H1 (cell line): ENCODE measurements around the gene TCF7L1. TPM values are rescaled to one million over a fixed set of nuclear protein-coding genes. Genes with fewer than 3 reads are reported as not detected.

Experiments used
- CTCF ChIA-PET: fragments of 300-600 bp; sonication (Branson Sonifier 250); formaldehyde crosslinking; loops from one replicate; lab custom pipeline; 2021; ENCODE audit not compliant: partially characterized antibody; lab: Charles Lee
- POLR2A ChIA-PET: fragments of 300-600 bp; sonication (Branson Sonifier 250); formaldehyde crosslinking; loops from one replicate; lab custom pipeline; 2021; ENCODE audit warnings: inconsistent platforms; ENCODE audit not compliant: partially characterized antibody; lab: Charles Lee
- DNase-seq, 2 experiments: peaks; one replicate each; pipeline versions ENCODE4 v3.0.0 to v3.0.0-alpha.2; 2010 to 2022; ENCODE audit warnings: low spot score in 2 of 2, low read depth in 1 of 2, mixed read lengths in 1 of 2
- FAIRE-seq: peaks from 2 replicates; lab custom pipeline; 2011; peaks lifted over from hg19 to GRCh38; lab: Jason Lieb, UNC
- H2AFZ ChIP-seq: 2 replicates; pipeline ENCODE4 v1.8.1; 2012; ENCODE audit warnings: low read length, inconsistent platforms
- H2AK5ac ChIP-seq: 2 replicates; pipeline ENCODE4 v1.6.1; 2013; ENCODE audit warnings: low read depth, low read length
- H2BK120ac ChIP-seq: replicated peaks from 2 replicates; pipeline ENCODE3; 2013; ENCODE audit warnings: low read depth, low read length, inconsistent platforms
- H2BK12ac ChIP-seq: 2 replicates; pipeline ENCODE4 v1.6.1; 2013; ENCODE audit warnings: low read depth, low read length
- H2BK15ac ChIP-seq: 2 replicates; pipeline ENCODE4 v1.6.1; 2013; ENCODE audit warnings: low read length
- H2BK20ac ChIP-seq: 2 replicates; pipeline ENCODE4 v1.6.1; 2013; ENCODE audit warnings: low read length
- H2BK5ac ChIP-seq: 2 replicates; pipeline ENCODE4 v1.6.1; 2013; ENCODE audit warnings: low read depth, low read length
- H3K14ac ChIP-seq: 2 replicates; pipeline ENCODE4 v1.6.1; 2013; ENCODE audit warnings: inconsistent platforms; ENCODE audit not compliant: insufficient read length
- H3K18ac ChIP-seq: 2 replicates; pipeline ENCODE4 v1.6.1; 2013; ENCODE audit warnings: low read length; ENCODE audit errors: extremely low read depth
- H3K23ac ChIP-seq: 2 replicates; pipeline ENCODE4 v1.6.1; 2013; ENCODE audit warnings: inconsistent platforms; ENCODE audit not compliant: insufficient read length
- H3K23me2 ChIP-seq: 2 replicates; pipeline ENCODE4 v1.6.1; 2013; ENCODE audit warnings: low read depth, low read length
- H3K27ac ChIP-seq: 2 replicates; pipeline ENCODE4 v1.6.1; 2011; ENCODE audit warnings: low read depth, low read length, inconsistent platforms
- H3K27me3 ChIP-seq, 4 experiments: replicated peaks in 1 of 4; 1 replicate in 1 of 4; 2 replicates in 3 of 4; pipeline versions ENCODE4 v1.6.1 to v1.8.1; 2011 to 2013; ENCODE audit warnings: low read length in 3 of 4, mild to moderate bottlenecking in 3 of 4, inconsistent platforms in 2 of 4, mixed read lengths in 2 of 4, moderate library complexity in 1 of 4; ENCODE audit not compliant: control insufficient read depth in 3 of 4, insufficient read depth in 3 of 4; ENCODE audit errors: extremely low read depth in 1 of 4
- H3K36me3 ChIP-seq, 4 experiments: 2 replicates each; pipeline versions ENCODE4 v1.6.1 to v1.8.1; 2011 to 2013; ENCODE audit warnings: mild to moderate bottlenecking in 4 of 4, low read length in 3 of 4, moderate library complexity in 2 of 4, control low read depth in 1 of 4, inconsistent platforms in 1 of 4; ENCODE audit not compliant: insufficient read depth in 4 of 4, control insufficient read depth in 2 of 4
- H3K4ac ChIP-seq: replicated peaks from 2 replicates; pipeline ENCODE3; 2013; ENCODE audit warnings: low read length, low read depth, mixed read lengths, inconsistent platforms; ENCODE audit not compliant: insufficient read length
- H3K4me1 ChIP-seq, 4 experiments: replicated peaks in 1 of 4; 1 replicate in 1 of 4; 2 replicates in 3 of 4; pipeline versions ENCODE4 v1.6.1 to v1.8.1; 2011 to 2013; ENCODE audit warnings: low read length in 3 of 4, inconsistent platforms in 2 of 4, mixed read lengths in 1 of 4; ENCODE audit not compliant: insufficient read depth in 4 of 4, control insufficient read depth in 3 of 4
- H3K4me2 ChIP-seq, 2 experiments: 2 replicates each; pipeline versions ENCODE4 v1.6.1 to v1.8.1; 2011 to 2013; ENCODE audit warnings: low read depth in 2 of 2, low read length in 2 of 2, control low read depth in 1 of 2, inconsistent platforms in 1 of 2, mild to moderate bottlenecking in 1 of 2; ENCODE audit not compliant: insufficient read depth in 1 of 2
- H3K4me3 ChIP-seq, 4 experiments: fragments of 200-600, 300-600 bp in 1 of 4; sonication (generic), shearing (Covaris generic), sonication (Bioruptor Twin) in 1 of 4; 2 replicates each; pipeline versions ENCODE4 v1.5.1 to v1.8.1; 2011 to 2016; ENCODE audit warnings: low read length in 4 of 4, low read depth in 3 of 4, control low read depth in 2 of 4, inconsistent platforms in 2 of 4, mild to moderate bottlenecking in 2 of 4, mixed read lengths in 1 of 4, moderate library complexity in 1 of 4; ENCODE audit not compliant: insufficient read depth in 2 of 4; ENCODE audit errors: extremely low read depth in 1 of 4
- H3K56ac ChIP-seq: replicated peaks from 2 replicates; pipeline ENCODE3; 2013; ENCODE audit warnings: low read depth, mild to moderate bottlenecking, mixed read lengths, low read length, inconsistent platforms; ENCODE audit not compliant: insufficient read length
- H3K79me1 ChIP-seq: 2 replicates; pipeline ENCODE4 v1.6.1; 2013; ENCODE audit warnings: low read depth, low read length, control low read depth
- H3K79me2 ChIP-seq, 2 experiments: 2 replicates each; pipeline versions ENCODE4 v1.6.1 to v1.8.1; 2012 to 2013; ENCODE audit warnings: low read length in 2 of 2, mild to moderate bottlenecking in 2 of 2, inconsistent platforms in 1 of 2; ENCODE audit not compliant: insufficient read depth in 2 of 2, control insufficient read depth in 1 of 2
- H3K9ac ChIP-seq, 4 experiments: replicated peaks in 1 of 4; 1 replicate in 1 of 4; 2 replicates in 3 of 4; pipeline versions ENCODE4 v1.6.1 to v1.8.1; 2011 to 2013; ENCODE audit warnings: low read depth in 3 of 4, low read length in 3 of 4, control low read depth in 2 of 4, mild to moderate bottlenecking in 2 of 4, moderate library complexity in 2 of 4, inconsistent platforms in 1 of 4; ENCODE audit errors: extremely low read depth in 1 of 4
- H3K9me3 ChIP-seq, 2 experiments: 2 replicates each; pipeline versions ENCODE4 v1.6.1 to v1.8.1; 2012 to 2013; ENCODE audit warnings: mild to moderate bottlenecking in 2 of 2, moderate library complexity in 2 of 2, control low read depth in 1 of 2, inconsistent platforms in 1 of 2, low read depth in 1 of 2, low read length in 1 of 2, mixed read lengths in 1 of 2; ENCODE audit not compliant: insufficient read depth in 2 of 2
- H4K20me1 ChIP-seq, 2 experiments: replicated peaks in 1 of 2; 2 replicates each; pipeline versions ENCODE3 to v1.8.1; 2011 to 2013; ENCODE audit warnings: inconsistent platforms in 2 of 2, low read length in 2 of 2, mild to moderate bottlenecking in 1 of 2; ENCODE audit not compliant: insufficient read depth in 2 of 2, control insufficient read depth in 1 of 2
- H4K5ac ChIP-seq: 2 replicates; pipeline ENCODE4 v1.6.1; 2013; ENCODE audit warnings: low read length, low read depth, mixed read lengths, inconsistent platforms; ENCODE audit not compliant: insufficient read length
- H4K8ac ChIP-seq: 2 replicates; pipeline ENCODE4 v1.8.0; 2013; ENCODE audit warnings: mild to moderate bottlenecking, moderate library complexity, low read length, inconsistent platforms; ENCODE audit not compliant: insufficient read depth; ENCODE audit errors: extremely low read depth
- H4K91ac ChIP-seq: replicated peaks from 2 replicates; pipeline ENCODE3; 2013; ENCODE audit warnings: low read length, mixed read lengths, inconsistent platforms; ENCODE audit not compliant: insufficient read length
- ASH2L ChIP-seq: fragments of 200-600, 300-600 bp; sonication (generic); IDR thresholded peaks from one replicate; pipeline ENCODE4 v1.7.1; 2017; ENCODE audit warnings: low read length
- YY1 ChIP-seq: IDR thresholded peaks from 2 replicates; pipeline ENCODE4 v1.6.1; 2011; ENCODE audit warnings: low read depth, mild to moderate bottlenecking, low read length
- WGBS, 2 experiments: shearing (Covaris generic) in 1 of 2; methylation state at CpG; one replicate each; pipeline versions ENCODE4 v1.1.6 to v1.1.7; 2013 to 2015; ENCODE audit warnings: low lambda C conversion rate in 2 of 2, mixed read lengths in 2 of 2, inconsistent platforms in 1 of 2, low coverage in 1 of 2, missing lambda C conversion rate in 1 of 2; ENCODE audit not compliant: insufficient replicate concordance in 2 of 2, insufficient coverage in 1 of 2, insufficient read length in 1 of 2; ENCODE audit errors: extremely low coverage in 1 of 2, missing lambda C conversion rate in 1 of 2; 5-methylcytosine and 5-hydroxymethylcytosine counted together
- polyA plus RNA-seq, 7 experiments: library from polyadenylated mRNA; depleted of rRNA in 3 of 7; stranded (reverse) in 5 of 7; unstranded in 2 of 7; fragments of >200 nt in 5 of 7; fragments of 200-250 nt in 2 of 7; gene quantifications; 1 replicate in 5 of 7; 2 replicates in 1 of 7; 4 replicates in 1 of 7; pipeline versions ENCODE4 v1.2.1 to v1.2.3, GENCODE V29; 2011 to 2013; ENCODE audit warnings: missing spikeins in 2 of 7, mixed read lengths in 2 of 7
- total RNA-seq: library from RNA; stranded (reverse); fragmentation: NEBNext Ultra II Directional; extraction: Animal tissue kit (Norgen Biotek cat#: 25700); gene quantifications from 2 replicates; pipeline ENCODE4 v1.2.1, GENCODE V29; 2021

TCF7L1 gene
- total and polyA plus RNA-seq, 2 of the 8 experiments (the other 6 are each of a cell fraction or from before 2014, with no cell fraction given), result 27.5 to 108 TPM

DNA sequence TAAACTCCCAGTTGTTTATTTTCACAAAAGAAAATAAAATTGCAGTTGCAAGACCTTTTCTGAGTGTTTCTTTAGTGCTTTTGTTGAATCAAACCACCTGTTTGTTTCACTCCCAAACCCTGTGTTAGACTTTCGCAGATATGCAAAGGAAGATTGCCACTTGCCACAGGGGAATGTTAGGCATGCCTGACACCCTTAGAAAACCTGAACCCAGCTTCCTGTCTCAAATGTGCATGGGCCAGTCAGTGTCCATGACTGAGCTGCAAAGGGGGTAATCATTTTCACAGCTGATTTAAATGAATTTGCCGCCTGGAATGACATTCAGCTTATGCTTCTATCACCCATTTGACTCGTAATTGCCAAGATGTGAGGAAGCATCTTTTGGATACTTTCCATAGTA lies 177.1 kb downstream of the TCF7L1 start:
- Histone ChIP-seq H2BK20ac (no peak overlapping the region), H3K27ac (no peak overlapping the region), H3K4me1 (peaks cover 0 to 8% (median 2%) of the 10 kb centered on the region in 4 experiments; a peak in 5 of 7 replicates), H3K36me3 (peaks cover 14 to 50% (median 30%) of the 10 kb centered on the region in 4 experiments), H2BK12ac (no peak overlapping the region), H3K9me3 (no peaks in the 10 kb centered on the region), H3K23me2 (no peaks in the 10 kb centered on the region), H3K18ac (no peak overlapping the region), H3K9ac (no peak overlapping the region), H3K14ac (no peak overlapping the region), H3K27me3 (no peaks in the 10 kb centered on the region), H3K79me1 (peaks cover 3% of the 10 kb centered on the region; the same call in 1 of the 2 replicates), H4K20me1 (peaks cover 0 to 4% of the 10 kb centered on the region in 2 experiments), H3K56ac (no peak overlapping the region), H3K4me2 (no peak overlapping the region), H2BK15ac (no peak overlapping the region), H3K23ac (no peak overlapping the region), H2AFZ (no peak overlapping the region), H2BK120ac (no peak overlapping the region), H4K91ac (no peak overlapping the region), H2BK5ac (no peak overlapping the region), H3K4ac (no peak overlapping the region), H4K8ac (no peak overlapping the region), H2AK5ac (no peak overlapping the region), H3K4me3 (no peak overlapping the region), H4K5ac (no peak overlapping the region), H3K79me2 (no peaks in the 10 kb centered on the region)
- FAIRE-seq (no peak), DNase-seq (no peak)
- 78% methylated on average over 3 of the region's 3 CpGs; no CpG with 5 or more reads in 1 of the 2 experiments for WGBS, 2 experiments
- CTCF ChIA-PET, result interaction anchor here (0.8 to 3.4 kb wide), 4 partner anchors 10 to 244 kb away, joined by 3 to 25 read pairs (median 10); no protein-coding TSS in a partner anchor
- POLR2A ChIA-PET, result interaction anchor here (0.8 to 2.8 kb wide), 6 partner anchors 10 to 236 kb away, joined by 3 to 20 read pairs (median 8); partner anchors contain the start of genes MAT2A, TCF7L1 and TGOLN2
- TF ChIP-seq YY1 (no peak), ASH2L (no peak)
